HG03558 (cell line): ENCODE data around the gene CERS6.

ENCODE experiments used
- ATAC-seq: cut with Tn5 transposase; IDR thresholded peaks from one replicate; pipeline ENCODE4 v1.9.1; 2021; ENCODE audit warnings: moderate number of reproducible peaks; ENCODE audit not compliant: unreplicated experiment; ENCODE audit errors: extremely low read depth

The CERS6 gene

DNA sequence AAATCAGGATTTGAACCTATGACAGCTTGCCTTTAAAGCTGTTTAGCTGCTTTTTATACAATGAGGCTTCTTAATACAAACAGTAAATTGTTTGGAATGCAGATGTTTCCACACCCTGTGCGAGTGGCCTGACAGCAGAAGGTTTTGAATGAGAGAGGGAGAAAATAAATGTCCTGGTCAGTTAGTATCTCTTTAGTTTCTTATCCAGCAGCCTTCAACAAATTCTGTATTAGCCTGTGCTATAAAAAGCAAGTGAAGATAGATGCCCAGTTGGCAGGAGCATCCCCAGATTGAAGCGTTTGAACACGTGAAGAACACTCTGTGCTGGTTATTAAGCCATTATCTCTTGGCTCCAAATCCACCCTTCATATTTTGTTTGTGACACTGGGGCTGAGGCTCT is 70.6 kb downstream of the CERS6 start:
- no peak for ATAC-seq

DNA sequence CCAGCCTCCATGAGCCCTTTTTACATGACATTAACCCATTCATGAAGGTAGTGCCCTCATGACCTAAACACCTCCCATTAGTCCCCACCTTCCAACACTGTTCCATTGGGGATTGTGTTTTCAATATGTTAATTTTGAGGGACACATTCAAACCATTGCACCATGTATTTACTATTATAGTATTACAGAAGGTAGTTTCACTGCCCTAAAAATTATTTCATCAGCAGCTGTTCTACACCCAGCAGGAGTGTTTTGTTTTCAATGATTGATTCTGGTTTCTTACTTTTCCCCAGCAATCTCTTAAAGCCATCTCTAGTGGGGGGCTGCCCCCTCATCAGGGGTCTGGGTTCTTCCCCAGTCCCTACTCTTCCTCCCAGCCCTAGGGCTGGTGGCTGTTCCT is 71.9 kb downstream of the CERS6 start:
- no peak for ATAC-seq

DNA sequence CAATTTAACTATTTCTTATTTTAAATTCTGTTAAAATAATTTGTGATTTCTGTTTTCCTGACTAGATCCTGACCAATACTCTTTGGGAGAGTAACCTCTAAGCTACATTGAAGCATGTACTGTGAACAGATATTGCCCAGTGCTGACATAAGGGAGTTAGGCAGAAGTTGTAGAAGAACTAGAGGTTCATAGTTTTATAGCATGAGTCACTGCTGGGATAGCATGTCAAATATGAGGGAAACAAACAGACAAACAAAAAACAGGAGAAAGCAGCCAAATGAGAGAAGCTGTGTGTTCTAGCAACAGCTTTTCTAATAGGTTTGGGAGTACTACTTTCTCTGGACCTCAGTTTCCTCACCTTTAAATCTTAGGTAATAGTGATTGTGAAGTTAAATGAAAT is 72.4 kb downstream of the CERS6 start:
- no peak for ATAC-seq

DNA sequence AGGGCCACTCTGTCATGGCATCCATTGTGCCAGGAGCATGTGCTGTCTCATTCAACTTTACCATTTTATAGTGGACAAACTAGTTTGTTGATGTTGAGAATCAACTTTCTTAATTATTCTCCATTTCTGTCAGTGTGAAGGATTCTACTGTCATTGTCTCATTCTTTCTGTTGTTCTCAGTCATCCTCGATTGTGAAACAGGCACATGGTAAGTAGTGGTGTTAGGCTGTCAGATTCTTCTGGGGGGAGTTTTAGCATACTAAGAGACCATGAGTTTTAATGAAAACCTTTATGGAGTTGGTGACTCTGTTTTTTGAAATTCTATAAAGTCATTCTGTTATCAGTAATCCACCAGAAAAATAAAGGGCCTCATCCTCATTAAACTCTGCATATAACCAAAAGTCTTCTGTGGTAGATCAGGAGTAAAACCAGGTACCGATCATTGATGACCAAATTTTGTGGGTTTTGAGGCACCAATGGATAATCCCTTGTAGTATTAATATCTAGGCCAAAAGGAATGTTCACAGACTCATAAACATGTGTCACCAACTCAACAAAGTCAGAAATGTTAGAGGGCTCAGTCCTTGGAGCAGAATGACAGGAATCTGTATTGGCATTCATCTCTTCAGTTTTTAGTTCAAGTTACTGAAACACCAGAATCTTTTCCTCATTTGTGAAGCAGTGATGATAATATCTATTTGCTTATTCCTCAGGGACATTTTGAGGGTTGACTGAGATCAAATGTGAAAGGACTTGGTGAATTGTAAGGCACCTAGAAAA is 73.2 kb downstream of the CERS6 start:
- ATAC-seq: no peak

DNA sequence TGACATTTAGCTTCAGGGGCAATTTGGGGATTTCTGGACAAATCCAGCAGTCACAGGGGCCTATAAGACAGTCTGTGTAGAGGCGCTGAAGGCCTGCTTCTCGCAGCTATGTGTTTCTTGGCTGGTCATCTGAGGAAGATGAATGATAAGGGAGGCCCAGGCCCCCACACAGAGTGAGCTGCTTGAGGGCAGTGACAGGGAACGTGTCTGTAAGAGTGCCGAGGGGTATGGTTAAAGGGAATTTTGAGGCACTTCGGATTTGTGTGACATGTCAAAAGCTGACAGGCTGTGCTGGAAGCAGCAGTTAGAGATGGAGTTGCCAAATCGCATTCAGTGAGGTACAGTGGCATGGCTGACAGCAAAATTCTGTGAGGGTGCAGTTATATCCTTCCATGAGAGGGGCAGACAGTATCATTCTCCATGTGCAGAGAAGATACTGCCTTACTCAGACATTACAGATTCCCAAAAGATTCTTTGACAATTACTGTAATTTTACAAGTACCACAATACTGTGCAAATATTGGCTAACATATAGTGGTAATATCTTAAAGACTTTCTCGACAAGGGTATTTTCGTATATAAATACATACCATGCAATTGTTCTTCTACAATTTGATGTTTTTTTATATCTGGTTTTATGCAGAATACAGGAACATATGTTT is 74.0 kb downstream of the CERS6 start:
- no peak for ATAC-seq

DNA sequence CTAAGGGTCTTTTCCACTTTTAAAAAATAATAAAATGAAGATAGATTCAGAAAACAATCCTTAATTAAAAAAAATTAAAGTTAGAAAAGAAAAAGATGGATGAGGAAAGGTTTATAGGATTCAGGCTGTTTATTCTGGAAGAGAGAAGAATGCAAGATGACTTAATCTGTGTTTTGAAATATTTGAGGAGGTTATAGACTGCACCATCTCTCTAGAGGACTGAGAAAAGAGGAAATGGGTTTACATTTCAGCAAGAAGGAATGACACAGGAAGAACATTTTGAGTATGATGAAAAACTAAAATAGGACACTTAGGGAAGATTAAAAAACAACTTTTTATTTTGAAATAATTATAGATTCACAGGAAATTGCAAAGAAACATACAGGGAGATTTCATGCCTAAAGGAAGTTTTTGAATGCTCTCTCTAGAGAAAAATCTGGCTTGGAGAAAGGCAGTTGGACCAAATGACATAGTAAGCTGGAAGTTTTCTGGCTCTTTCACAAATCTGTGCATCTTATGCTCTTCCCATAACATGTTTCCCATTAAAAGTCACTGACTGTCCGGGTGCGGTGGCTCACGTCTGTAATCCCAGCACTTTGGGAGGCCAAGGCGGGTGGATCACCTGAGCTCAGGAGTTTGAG is 75.0 kb downstream of the CERS6 start:
- no peak for ATAC-seq

DNA sequence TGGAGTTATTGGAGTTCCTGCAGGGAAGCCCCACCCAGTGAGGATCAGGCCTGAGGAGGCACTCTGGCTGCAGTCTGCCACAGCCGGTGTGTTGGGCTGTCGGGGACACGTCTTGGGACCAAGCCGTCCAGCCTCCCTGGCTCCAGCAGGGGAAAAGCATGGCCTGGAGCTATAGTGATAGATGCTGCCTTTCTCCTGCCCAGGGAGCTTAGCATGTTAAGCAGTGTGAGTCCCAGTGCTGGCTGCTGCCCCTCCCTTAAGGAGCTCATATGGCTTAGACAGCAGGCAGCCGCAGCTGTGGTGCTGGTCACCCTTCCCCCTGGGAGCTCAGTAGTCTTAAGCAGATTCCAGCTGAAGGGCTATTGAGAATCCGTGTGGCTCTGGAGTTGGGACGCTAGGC is 78.9 kb downstream of the CERS6 start:
- no peak for ATAC-seq

DNA sequence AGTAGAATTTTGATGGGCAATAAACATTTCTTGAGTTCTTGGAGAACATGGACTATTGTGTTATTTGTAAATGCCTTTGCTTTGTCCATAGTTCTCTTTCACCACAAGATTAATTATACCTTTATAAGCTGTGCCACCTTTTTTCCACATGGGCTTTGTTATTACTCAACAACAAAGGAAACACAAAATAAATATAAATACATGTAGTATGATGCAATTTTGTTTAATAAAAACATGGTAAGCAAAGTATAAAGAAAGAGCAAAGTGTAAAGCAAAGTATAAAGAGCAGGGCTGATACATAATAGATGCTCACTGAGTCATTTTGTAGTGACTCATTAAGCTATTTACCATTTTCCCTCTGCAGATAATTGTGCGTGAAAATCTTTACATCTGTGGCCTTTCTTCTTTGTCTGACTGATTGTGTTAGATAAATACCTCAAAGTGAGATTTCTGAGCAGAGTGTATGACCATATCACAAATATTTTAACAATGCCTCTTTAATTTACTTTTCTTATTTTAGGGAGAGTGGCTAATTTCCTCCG is 80.9 kb downstream of the CERS6 start:
- no peak for ATAC-seq

DNA sequence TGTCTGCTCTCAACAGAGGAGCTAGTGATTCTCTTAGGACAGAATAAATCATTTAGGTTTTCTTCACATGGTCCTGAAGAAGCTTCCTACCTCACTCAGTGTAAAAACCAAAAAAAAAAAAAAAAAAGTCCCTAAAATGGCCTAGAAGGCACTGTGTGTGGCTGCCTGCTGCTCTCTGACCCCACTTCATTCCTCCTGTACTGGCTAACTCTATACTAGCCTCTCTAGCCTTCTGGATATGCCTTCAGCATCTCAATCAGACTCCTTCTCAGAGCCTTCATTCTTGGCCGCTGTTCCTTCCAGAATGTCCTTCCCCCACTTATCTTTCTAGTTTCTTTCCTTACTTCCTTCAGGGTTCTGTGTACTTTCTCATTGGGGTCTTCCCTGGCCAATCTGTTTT is 82.1 kb downstream of the CERS6 start:
- ATAC-seq: no peak

DNA sequence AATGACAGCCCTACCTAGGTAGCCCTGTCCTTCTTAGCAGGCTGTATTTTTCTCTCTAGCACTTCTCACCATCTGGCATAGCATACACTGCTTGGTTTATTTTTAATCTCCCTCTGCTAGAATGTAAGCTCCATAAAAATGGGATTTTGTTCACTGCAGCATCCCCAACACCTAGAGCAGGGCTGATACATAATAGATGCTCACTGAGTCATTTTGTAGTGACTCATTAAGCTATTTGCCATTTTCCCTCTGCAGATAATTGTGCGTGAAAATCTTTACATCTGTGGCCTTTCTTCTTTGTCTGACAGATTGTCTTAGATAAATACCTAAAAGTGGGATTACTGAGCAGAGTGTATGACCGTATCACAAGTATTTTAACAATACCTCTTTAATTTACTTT is 82.5 kb downstream of the CERS6 start:
- ATAC-seq: no peak

DNA sequence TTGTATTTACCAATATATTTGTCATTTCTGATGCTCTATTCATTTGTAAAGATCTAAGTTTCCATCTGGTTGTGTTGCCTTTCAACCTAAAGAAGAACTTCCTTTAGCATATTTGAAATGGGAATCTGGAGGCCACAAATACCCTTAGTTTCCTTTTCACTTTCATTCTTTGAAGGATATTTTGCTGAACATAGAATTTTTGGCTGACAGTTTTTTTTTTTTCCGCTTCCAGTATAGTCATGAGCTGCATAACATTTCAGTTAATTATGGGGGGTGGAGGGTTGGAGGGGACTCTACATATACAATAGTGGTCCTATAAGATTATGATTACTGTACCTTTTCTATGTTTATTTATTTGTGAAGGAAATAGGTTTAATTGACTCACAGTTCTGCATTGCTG is 83.9 kb downstream of the CERS6 start:
- no peak for ATAC-seq

DNA sequence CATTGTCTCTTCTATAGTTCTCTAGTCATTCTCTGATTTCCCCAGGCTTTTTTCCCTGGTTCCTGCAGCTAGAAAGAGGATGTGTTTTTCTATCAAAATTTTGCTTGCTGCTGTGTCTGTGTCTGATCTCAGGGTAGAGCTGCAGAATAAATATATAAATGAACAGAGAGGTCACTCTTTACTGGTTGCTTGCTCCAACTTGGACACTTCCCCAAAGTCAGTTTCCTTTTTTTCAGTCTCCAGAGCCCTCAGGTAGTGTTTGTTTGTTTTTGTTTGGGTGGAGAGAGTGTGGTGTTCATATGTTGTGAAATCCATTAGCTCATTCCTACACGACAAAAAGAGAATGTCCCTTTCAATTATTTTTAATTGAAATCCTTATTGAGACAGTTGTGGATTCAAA is 85.8 kb downstream of the CERS6 start:
- no peak for ATAC-seq

DNA sequence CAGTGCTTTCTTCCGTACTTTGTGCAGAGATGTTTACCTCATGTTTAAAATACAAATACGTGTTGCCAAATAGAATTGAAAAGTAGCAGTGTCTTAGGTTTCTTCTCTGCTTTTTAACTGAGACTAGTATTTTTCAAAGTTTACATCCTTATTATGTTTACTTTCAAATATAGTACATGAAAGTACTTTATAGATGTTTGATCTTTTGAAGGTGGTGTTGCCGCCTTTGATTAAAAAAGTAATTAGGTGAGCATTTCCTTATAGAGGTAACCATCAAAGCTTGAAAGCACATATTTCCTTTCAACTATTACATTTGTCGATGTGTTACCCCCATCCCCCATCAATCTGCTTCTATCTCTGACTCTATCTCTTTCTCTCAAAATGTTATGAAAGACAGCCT is 87.0 kb downstream of the CERS6 start:
- ATAC-seq: no peak

DNA sequence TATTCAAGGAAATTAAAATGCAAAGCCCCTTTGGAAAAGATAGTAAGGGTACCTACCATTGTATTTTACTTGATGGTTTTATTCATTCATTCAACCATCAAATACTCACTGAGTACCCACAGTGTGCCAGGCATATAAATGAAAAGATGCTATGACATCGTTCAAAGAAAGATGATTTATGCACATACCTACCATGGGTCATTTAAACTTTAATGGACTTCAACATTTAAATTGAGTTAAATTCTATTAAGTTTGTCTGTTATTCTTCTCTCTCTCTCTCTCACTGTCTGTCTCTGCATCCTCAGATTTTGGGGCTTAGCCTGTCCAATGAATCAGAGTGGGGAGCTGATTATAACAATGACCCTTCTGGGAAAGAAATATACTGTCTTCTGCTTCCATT is 87.9 kb downstream of the CERS6 start:
- ATAC-seq: no peak

DNA sequence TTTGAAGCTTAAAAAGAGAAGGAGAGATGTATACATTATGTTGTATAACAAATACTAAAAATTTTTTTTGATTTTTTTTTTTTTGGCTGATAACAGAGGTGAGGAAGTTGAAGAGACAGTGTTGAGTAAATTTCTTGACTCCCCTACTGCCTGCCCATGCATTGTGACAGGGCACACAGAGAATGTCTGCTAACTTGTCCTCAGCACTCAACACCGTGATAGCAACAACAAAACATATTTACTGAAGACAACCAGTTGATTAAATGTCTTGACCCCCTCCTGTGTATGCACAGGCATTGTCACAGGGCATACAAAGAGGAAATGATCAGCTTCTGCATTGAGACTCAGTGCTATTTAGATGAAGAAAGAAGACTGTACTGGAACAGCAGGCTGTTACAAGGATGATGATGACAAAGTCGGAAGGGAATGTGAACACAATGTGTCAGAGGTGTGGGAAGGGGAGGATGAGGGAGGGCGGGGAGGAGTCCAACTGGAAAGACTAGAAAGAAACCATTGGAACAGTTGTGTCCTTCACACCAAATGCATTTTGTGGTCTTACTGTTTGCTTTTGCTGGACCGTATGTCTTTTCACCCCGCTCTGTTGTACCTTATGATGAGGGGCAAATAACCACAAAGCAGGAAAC is 89.5 kb downstream of the CERS6 start:
- no peak for ATAC-seq

DNA sequence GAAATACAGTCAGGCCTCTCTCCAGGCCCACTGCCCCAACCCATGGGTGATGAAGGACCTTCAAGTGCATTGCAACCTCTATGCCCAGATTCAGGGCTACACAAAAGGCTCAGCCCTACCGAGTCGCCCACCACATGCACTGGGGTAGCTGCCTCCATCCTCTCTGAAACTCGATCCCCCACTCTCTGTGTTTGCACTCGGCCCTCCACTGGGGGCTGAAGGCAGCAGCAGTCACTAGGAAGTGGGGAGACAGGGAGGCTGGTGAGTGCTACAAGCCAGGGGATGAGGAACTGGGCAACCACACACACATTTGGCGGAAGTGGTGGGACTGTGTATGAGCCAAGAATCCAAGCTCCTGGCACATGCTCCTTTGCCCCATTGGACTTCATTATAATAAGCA is 94.6 kb downstream of the CERS6 start:
- ATAC-seq: no peak

DNA sequence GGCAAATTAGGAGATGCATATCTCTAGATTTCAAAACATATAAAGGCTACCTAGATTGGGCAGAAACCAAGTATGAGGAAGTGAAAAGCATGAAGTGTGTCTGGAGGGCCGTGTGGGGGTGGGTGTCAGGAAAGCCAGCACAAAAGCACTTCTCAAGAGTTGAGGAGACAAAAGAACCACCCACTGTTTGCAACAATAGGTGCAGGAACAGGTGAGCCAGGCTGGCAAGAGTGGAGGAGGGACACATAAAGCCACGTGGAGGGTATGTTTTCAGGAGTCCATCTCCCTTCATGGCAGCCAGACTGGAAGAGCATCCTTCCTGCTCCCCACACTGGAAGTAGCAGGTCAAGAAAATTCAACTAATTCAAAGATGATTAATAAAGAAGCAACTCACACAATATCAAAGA is 96.4 kb downstream of the CERS6 start:
- ATAC-seq: peak; percentile 94

DNA sequence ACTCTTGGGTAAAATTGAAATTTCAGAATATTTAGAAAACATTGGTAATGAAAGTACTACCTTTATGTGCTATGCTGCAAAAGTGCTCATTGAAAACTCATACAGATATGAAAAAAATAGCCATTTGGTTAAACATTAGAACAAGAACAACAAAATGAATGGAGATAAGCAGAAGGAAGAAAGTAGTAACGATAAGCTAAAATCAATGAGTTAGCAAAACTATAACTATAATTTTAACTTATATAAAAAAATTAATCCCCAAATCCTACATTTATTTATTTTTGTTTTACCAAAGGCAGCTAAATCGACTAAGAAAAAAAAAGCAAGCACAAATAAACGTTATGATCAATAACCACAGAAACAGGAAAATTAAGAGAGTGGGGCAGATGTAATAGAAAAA is 99.2 kb downstream of the CERS6 start:
- no peak for ATAC-seq

DNA sequence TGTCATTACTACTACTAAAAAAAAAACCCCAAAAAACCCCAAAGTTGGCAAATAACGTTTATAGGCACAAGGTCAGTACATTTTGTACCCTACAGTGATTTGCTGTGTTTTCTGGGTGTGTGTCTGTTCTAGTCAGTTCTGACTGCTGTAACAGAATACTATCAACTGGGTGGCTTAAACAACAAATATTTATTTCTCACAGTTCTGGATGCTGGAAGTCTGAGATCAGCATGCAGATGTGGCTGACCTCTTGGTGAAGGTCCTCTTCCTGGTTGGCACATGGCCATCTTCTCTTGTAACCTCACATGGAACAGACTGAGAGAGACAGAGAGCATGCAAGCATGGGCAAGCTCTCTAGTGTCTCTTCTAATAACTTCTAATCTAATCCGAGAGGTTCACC is 103.1 kb downstream of the CERS6 start:
- ATAC-seq: no peak

DNA sequence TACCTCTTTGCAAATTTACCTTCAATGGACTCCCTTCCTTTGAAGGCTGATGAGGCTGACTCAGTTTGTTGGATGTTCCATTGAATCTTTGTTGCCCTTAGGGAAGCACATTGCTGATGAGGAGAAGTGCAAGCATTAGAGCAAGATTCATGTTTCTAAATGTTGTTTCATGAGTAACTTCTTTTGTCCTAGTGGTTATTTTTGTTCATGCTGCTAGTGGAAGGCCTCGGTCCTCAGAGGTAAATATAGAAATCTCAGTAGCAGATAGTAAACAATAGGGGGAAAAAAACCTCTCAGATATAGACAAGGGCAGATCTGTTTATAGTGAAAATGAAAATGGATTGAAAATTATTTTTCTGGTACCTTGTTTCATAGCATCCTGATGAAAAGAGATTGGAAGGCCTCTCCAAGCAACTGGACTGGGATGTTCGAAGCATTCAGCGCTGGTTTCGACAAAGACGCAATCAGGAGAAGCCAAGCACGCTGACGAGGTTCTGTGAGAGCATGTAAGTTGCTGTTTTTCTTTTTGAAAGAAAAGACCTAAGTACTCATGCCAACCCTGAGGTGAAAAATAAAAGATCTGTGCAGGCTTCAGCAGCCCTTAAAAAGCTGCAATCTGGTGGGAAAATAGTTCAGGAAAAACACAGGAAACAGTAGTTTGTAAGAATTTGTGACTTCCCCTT is 104.9 kb downstream of the CERS6 start:
- ATAC-seq: peak; percentile 54
